Naive thymus-derived CD8-positive, alpha-beta T cell (primary cell): Measurements from ENCODE around the gene SLC36A4. TPM values are rescaled to one million over a fixed set of nuclear protein-coding genes. Genes with fewer than 3 reads are reported as not detected.
"Not testable (repeated sequence)": the region's sequence is repeated elsewhere in the genome, so short reads cannot be mapped to it uniquely, and the experiment has no call there.

Experiments used
- ATAC-seq, 2 donors: fragments of 150-1000 bp; cut with Tn5 transposase in 1 of 2; sonication (Bioruptor Pico), chemical (Tn5 transposase) in 1 of 2; 1 replicate in 1 of 2; 2 replicates in 1 of 2; pipeline ENCODE4 v1.10.0; 2021; ENCODE audit warnings: mild to moderate bottlenecking in 2 of 2, moderate library complexity in 2 of 2
- POLR2A ChIA-PET: fragments of 350-600 bp; sonication (Branson Sonifier 250); formaldehyde crosslinking; loops from one replicate; lab custom pipeline; 2021; ENCODE audit warnings: antibody characterized with exemption; lab: Charles Lee
- DNase-seq, 10 donors: peaks; one replicate each; pipeline versions ENCODE4 v3.0.0 to v3.0.0-alpha.2; 2020 to 2022
- H3K27ac Mint-ChIP-seq, 10 donors: one replicate each; pipeline ENCODE4 v1.8.0; 2020 to 2022; ENCODE audit warnings: mild to moderate bottlenecking in 10 of 10, mixed read lengths in 10 of 10, moderate library complexity in 4 of 10, inconsistent platforms in 1 of 10
- H3K27me3 Mint-ChIP-seq, 5 donors: one replicate each; pipeline ENCODE4 v1.8.0; 2021 to 2022; ENCODE audit warnings: mixed read lengths in 5 of 5
- H3K36me3 Mint-ChIP-seq, 3 donors: one replicate each; pipeline ENCODE4 v1.8.0; 2020 to 2022; ENCODE audit warnings: mixed read lengths in 3 of 3, mild to moderate bottlenecking in 2 of 3, inconsistent platforms in 1 of 3
- H3K4me1 Mint-ChIP-seq, 4 donors: one replicate each; pipeline ENCODE4 v1.8.0; 2021 to 2022; ENCODE audit warnings: mixed read lengths in 4 of 4
- H3K4me3 Mint-ChIP-seq, 10 donors: one replicate each; pipeline ENCODE4 v1.8.0; 2020 to 2022; ENCODE audit warnings: mild to moderate bottlenecking in 10 of 10, mixed read lengths in 10 of 10, moderate library complexity in 6 of 10, inconsistent platforms in 1 of 10
- H3K9me3 Mint-ChIP-seq, 9 donors: one replicate each; pipeline ENCODE4 v1.8.0; 2020 to 2022; ENCODE audit warnings: mixed read lengths in 9 of 9, mild to moderate bottlenecking in 3 of 9, inconsistent platforms in 1 of 9, moderate library complexity in 1 of 9
- polyA plus RNA-seq, 3 donors: library from polyadenylated mRNA; unstranded; fragments of 300-500 nt; fragmentation: Illumina TruSeq; gene quantifications; one replicate each; pipeline ENCODE4 v1.2.3, GENCODE V29; 2021
- total RNA-seq, 8 experiments: library from RNA in 2 of 8; stranded (reverse) in 2 of 8; gene quantifications; one replicate each; pipeline ENCODE4 v1.2.3 and lab custom pipeline; 2021 to 2026

SLC36A4 gene
- 10 to 100 TPM; 20.2 to 23.8 TPM for total RNA-seq
- polyA plus RNA-seq: 10 to 100 TPM; 25.6 to 27.8 (median 26.8) TPM
- total RNA-seq (lab: John Stamatoyannopoulos, UW): 14.8 to 35.6 (median 20.8) reads per million in 6 experiments

DNA sequence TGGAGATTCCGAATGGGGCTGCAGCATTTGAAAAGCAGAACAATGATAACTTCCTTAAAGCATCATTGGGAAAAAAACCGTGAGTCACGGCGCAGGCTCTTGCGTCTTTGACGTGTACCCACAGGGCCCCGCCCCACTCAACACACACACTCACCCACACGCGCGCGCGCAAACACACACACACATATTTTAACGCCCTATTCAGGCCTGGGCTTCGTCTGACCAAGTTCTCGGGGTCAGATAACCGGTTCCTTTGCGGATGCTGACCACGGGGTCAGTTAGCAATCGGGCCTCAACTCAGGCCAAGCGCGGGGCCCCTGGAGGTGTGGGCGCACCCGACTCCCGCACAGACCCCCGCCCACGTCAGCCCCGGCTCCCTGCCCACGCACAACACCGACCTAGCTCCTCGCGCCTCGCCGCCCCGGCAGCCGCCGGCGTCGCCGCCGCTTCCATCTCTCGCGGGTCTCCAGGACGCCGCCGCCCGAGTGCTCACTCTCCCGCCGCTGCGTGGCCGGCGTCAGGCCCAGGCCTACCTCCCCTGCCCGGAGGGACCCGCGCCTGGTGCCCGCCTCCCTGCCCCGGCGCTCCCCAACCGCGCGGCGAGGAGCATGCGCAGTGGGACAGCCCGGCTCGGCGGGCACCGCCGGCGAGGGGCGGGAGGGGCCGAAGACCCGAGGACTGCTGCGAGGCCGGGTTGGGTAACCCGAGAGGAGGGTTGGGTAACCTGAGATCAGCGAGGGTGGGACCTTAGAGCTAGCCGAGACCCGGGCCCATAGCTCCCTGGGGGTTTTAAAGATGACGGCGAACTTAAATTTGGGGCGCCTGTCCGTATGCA lies at the start of gene SLC36A4:
Gene SLC36A4 (minus strand): TSS at position 612 of the 835 bp plus-strand sequence. CDS start 159 bp downstream, at position 453.
- peak within 1 kb of the TSS; percentile 93 to 98 (median 96) for H3K27ac Mint-ChIP-seq

DNA sequence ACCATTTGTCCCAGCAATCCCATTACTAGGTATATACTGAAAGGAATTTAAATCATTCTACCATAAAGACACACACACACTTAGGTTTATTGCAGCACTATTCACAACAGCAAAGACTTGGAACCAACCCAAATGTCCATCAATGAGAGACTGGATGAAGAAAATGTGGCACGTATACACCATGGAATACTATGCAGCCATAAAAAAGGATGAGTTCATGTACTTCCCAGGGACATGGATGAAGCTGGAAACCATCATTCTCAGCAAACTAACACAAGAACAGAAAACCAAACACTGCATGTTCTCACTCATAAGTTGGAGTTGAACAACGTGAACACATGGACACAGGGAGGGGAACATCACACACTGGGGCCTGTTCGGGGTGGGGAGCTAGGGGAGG lies 49.0 kb upstream of the SLC36A4 start:
- H3K27ac Mint-ChIP-seq, H3K4me3 Mint-ChIP-seq, H3K4me1 Mint-ChIP-seq, ATAC-seq, H3K9me3 Mint-ChIP-seq, H3K36me3 Mint-ChIP-seq, DNase-seq, POLR2A ChIA-PET: not testable (repeated sequence)
- peaks cover 8 to 25% (median 12%) of the 10 kb centered on the region in 5 donors for H3K27me3 Mint-ChIP-seq

More for the DNA sequence above, at the start of gene SLC36A4:
- DNase-seq: peak; percentile 72 to 94 (median 84)
- Mint-ChIP-seq H3K36me3 (peaks cover 0 to 1% (median 0%) of the 10 kb centered on the region in 3 donors), H3K4me1 (peaks cover 12 to 31% (median 27%) of the 10 kb centered on the region in 4 donors), H3K27me3 (peaks cover 0 to 17% (median 3%) of the 10 kb centered on the region in 5 donors), H3K9me3 (no peaks in the 10 kb centered on the region), H3K4me3 (peak within 1 kb of the TSS; percentile 84 to 98 (median 94))
- peak; percentile 88 for ATAC-seq
- POLR2A ChIA-PET: interaction anchor here (2.2 kb wide), 1 partner anchor 544 kb away, joined by 8 read pairs; the partner anchor contains the start of genes C11orf54 and TAF1D

DNA sequence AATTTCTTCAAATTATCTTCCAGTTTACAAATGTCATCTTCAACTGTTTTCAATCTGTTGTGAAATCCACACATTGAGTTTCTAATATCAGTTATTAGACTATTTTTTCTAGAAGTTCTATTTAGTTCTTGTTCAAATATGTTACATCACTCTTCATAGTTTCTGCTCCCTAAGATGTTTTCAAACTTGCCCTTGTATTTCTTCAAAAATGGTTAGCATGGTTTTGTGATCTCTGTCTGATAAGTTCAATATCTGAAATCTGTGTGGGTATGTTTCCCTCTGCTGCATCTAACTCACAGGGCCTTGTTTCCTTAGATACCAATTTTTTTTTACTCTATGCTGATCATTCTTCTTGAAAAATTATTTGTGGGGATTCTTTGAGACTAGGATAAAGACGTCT lies 46.2 kb upstream of the SLC36A4 start:
- ATAC-seq (no peak), DNase-seq (no peak)
- Mint-ChIP-seq H3K4me1 (no peaks in the 10 kb centered on the region), H3K4me3 (no peak overlapping the region), H3K9me3 (no peaks in the 10 kb centered on the region), H3K36me3 (no peaks in the 10 kb centered on the region), H3K27ac (no peak overlapping the region), H3K27me3 (peaks cover 12 to 34% (median 24%) of the 10 kb centered on the region in 5 donors)
- POLR2A ChIA-PET: no interaction called here

DNA sequence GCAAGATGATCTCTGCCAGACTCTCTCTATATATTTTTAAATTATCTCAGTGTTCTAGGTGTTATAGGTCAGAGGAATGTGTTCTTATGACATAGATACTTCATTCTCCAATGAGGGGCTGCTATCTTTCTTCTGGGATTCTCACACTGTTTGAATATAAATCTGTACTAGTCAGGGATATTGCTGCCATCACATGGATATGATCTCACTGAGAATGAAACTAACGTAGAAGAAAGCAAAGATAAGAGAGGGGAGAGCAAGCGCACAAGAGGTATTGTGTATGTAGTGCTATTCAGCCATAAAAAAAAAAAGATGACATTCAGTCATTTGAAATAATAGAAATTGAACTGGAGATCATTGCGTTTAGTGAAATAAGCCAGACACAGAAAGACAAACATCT lies 42.2 kb upstream of the SLC36A4 start:
- Mint-ChIP-seq H3K36me3 (no peaks in the 10 kb centered on the region), H3K27me3 (peaks cover 20 to 67% (median 42%) of the 10 kb centered on the region in 5 donors), H3K4me1 (no peaks in the 10 kb centered on the region), H3K9me3 (no peaks in the 10 kb centered on the region), H3K4me3 (no peak overlapping the region), H3K27ac (no peak overlapping the region)
- DNase-seq (no peak), ATAC-seq (no peak)
- POLR2A ChIA-PET: no interaction called here

DNA sequence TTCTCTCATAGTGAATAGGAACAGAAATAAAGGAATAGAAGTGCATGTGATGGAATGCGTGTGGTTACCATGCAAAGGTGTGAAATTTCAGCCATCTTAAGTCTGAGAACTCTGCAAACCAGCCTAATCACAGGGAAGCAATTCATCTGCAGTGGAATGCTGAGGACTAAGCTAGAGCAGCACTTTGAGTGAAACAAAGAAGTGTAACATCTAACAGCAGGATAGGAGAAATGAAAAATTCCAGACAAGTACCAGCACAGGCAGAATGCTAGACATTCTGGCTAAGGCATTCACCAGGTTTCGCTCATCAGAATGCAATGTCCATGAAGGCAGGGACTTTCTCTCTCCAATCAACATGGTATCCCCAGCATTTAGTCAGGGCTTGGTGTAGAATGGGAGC lies 41.2 kb upstream of the SLC36A4 start:
- Mint-ChIP-seq H3K27me3 (peaks cover 18 to 57% (median 40%) of the 10 kb centered on the region in 5 donors), H3K4me1 (no peaks in the 10 kb centered on the region), H3K27ac (peak overlapping the region in 1 of 10 donors; percentile 30), H3K4me3 (no peak overlapping the region), H3K9me3 (no peaks in the 10 kb centered on the region), H3K36me3 (no peaks in the 10 kb centered on the region)
- POLR2A ChIA-PET: no interaction called here
- DNase-seq (no peak), ATAC-seq (no peak)

DNA sequence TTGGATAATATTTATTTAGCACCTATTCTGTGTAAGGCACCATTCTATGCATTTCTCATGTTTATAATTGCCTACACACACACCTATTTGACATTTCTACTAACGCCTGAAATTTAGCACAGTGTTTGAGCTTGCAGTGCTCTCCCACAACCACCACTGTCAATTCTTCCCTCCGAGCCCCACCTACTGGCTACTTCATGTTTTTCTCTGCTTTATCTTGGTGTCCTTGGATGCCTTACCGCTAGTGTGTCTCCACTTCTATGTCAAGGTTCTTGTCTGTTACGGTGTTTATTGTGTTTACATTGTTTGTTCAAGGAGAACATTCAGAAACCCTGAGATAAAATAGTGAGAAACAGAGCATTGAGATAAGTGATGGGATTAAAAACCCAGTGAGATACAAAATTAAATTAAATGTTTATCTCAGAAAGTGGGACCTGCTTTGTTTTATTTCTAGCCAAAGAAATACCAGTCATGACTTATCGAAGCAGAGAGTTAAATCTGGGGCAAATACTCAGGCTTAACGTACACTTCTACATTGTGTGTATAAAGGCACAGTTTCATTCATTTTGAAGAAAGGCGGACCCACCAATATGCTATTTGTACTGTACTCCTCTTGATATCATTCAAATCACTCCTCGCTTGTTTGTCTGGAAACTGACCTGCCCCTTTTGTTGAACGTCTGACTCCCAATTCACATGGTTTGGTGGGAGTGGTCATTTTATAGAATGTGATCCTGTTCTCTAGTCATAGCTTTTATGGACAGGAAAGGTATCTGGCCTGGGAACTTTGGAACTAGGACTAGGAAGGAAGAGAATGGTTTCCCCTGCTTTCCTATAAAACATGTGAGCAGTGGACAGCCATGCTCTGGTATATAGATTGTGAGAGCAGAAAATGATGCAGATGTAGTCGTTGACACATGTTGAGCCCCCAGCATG lies 39.2 kb upstream of the SLC36A4 start:
- Mint-ChIP-seq H3K36me3 (no peaks in the 10 kb centered on the region), H3K4me3 (no peak overlapping the region), H3K4me1 (no peaks in the 10 kb centered on the region), H3K27ac (no peak overlapping the region), H3K9me3 (no peaks in the 10 kb centered on the region), H3K27me3 (peaks cover 17 to 50% (median 41%) of the 10 kb centered on the region in 5 donors)
- DNase-seq (peak in 2 of 10 donors; percentile 2 to 9), ATAC-seq (peak; percentile 37 to 46)
- POLR2A ChIA-PET: interaction anchor here (0.5 kb wide), 1 partner anchor 602 kb away, joined by 3 read pairs; no protein-coding TSS in a partner anchor

DNA sequence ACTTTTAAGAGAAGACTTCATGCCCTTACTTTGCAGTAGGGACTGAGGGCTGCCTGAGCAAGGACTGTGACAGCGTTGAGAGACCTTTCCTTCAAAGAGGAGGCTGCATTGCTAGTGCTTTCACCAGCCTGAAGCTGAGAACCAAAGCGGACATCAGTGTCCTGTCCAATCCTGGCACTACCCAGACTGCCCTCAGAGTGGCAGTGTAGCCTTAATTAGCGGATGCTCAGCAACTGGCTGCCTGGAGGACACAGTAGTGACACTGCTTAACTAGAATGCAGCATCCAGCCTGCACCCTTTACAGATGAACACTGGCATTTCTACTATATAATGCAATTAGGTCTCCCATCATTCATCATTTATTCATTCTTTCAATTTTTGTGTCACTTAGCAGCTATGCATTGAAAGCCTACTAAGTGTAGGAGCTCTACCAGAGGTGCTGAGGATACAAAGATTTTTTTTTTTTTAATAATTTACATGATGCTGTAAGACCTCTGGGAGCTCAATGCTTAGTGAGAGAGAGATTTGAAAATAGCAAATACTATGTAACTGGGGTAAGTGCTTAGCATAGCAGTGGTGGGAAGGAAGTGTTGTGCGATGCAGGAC lies 36.9 kb upstream of the SLC36A4 start:
- H3K27me3 Mint-ChIP-seq: peaks cover 11 to 42% (median 32%) of the 10 kb centered on the region in 5 donors
- H3K4me3 Mint-ChIP-seq: no peak overlapping the region
- H3K4me1 Mint-ChIP-seq: no peaks in the 10 kb centered on the region
- ATAC-seq (peak; percentile 91 to 93), DNase-seq (peak; percentile 36 to 73 (median 46))
- no peaks in the 10 kb centered on the region for H3K36me3 Mint-ChIP-seq
- no peak overlapping the region for H3K27ac Mint-ChIP-seq
- POLR2A ChIA-PET: no interaction called here
- H3K9me3 Mint-ChIP-seq: no peaks in the 10 kb centered on the region

DNA sequence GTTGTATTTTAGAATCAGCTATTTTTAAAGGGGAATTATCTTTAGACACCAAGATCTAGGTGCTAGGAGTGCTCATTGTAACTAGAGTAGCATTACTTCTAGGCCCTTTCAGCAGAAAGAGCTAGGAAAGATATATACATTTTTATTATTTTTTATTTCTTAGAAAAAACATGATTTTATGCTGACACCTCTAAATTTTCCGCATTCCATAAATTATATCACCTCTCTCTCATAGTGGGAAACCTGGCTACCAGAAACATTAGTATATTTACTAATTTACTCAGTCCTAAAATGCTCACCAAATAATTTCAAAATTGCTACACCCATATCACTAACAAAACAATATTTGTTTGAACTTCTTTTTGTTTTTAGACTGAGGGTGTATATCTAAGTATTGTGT lies 32.1 kb upstream of the SLC36A4 start:
- POLR2A ChIA-PET: no interaction called here
- DNase-seq (no peak), ATAC-seq (no peak)
- no peaks in the 10 kb centered on the region for H3K36me3 Mint-ChIP-seq
- H3K4me1 Mint-ChIP-seq: no peaks in the 10 kb centered on the region
- no peak overlapping the region for H3K27ac Mint-ChIP-seq
- no peaks in the 10 kb centered on the region for H3K9me3 Mint-ChIP-seq
- peaks cover 0 to 6% (median 3%) of the 10 kb centered on the region in 5 donors for H3K27me3 Mint-ChIP-seq
- H3K4me3 Mint-ChIP-seq: no peak overlapping the region

GRCh38 chr11:93225662-93226061 lies 27.9 kb upstream of the SLC36A4 start:
- no peak for ATAC-seq
- POLR2A ChIA-PET: no interaction called here
- Mint-ChIP-seq H3K36me3 (no peaks in the 10 kb centered on the region), H3K27ac (no peak overlapping the region), H3K4me1 (no peaks in the 10 kb centered on the region), H3K9me3 (no peaks in the 10 kb centered on the region), H3K4me3 (no peak overlapping the region), H3K27me3 (peaks cover 0 to 14% (median 5%) of the 10 kb centered on the region in 5 donors)
- DNase-seq: peak in 3 of 10 donors; percentile 19 to 22 (median 20)

GRCh38 chr11:93221539-93221938 lies 23.7 kb upstream of the SLC36A4 start:
- ATAC-seq: no peak
- Mint-ChIP-seq H3K4me3 (no peak overlapping the region), H3K9me3 (no peaks in the 10 kb centered on the region), H3K36me3 (no peaks in the 10 kb centered on the region), H3K27ac (no peak overlapping the region), H3K27me3 (peaks cover 2 to 33% (median 7%) of the 10 kb centered on the region in 5 donors), H3K4me1 (no peaks in the 10 kb centered on the region)
- DNase-seq: no peak
- POLR2A ChIA-PET: no interaction called here

DNA sequence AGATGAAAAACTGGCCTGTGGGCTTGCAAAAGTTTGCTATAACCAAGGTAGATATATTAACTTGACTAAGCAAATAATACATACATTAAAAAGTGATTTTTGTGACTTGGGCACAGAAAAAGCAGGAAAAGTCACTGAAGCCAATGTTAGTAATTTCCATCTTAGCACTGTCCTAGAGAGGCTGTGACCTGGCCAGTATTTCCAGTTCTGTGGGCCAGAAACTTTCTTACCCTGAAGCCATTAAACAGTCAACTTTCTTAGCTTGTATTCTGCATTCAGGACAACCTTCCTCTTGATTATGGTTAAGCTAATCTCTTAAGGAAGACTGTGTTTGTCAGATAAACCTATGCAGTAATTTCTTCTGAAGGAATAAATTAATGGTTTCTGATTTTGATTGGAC lies 22.3 kb upstream of the SLC36A4 start:
- POLR2A ChIA-PET: no interaction called here
- Mint-ChIP-seq H3K9me3 (no peaks in the 10 kb centered on the region), H3K36me3 (no peaks in the 10 kb centered on the region), H3K4me1 (no peaks in the 10 kb centered on the region), H3K4me3 (no peak overlapping the region), H3K27me3 (peaks cover 7 to 33% (median 11%) of the 10 kb centered on the region in 5 donors), H3K27ac (no peak overlapping the region)
- ATAC-seq: no peak
- no peak for DNase-seq

DNA sequence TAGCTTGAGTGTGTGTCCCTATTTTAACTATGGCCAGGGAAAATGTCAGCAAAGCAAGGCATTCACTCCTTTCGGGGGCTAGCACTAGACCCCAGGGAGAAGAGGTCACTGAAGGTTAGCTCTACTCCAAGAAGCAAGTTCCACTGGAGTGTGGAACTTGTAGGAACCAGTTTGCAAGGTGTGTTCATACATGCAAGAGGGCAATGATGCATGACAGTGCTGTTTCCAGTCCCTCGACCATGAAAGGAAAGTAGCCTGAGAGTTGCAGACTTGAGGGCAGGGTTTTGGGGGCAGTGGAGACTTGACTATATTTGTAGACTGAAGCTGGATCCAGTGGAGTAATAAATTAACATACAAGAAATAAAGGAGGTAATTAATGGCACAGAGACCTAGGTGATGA lies 21.6 kb upstream of the SLC36A4 start:
- POLR2A ChIA-PET: no interaction called here

More for the DNA sequence above, 21.6 kb upstream of the SLC36A4 start:
- Mint-ChIP-seq H3K9me3 (no peaks in the 10 kb centered on the region), H3K27ac (no peak overlapping the region), H3K4me1 (no peaks in the 10 kb centered on the region), H3K4me3 (no peak overlapping the region), H3K27me3 (peaks cover 7 to 33% (median 11%) of the 10 kb centered on the region in 5 donors), H3K36me3 (no peaks in the 10 kb centered on the region)
- ATAC-seq (no peak), DNase-seq (no peak)
